Measurements from ENCODE around the gene PEX14. TPM values are rescaled to one million over a fixed set of nuclear protein-coding genes. Genes with fewer than 3 reads are reported as not detected.

Gene PEX14
- total and polyA plus RNA-seq, 9 of the 15 experiments (the other 6 are each of a cell fraction or from before 2014, with no cell fraction given), result 2.6 to 45.7 (median 22.7) TPM

GRCh38 chr1:10630661-10631120, 155.9 kb downstream of the PEX14 start (continued):
- TF ChIP-seq HBP1 (CRISPR knock-in tag; IDR thresholded peaks at IDR 0.05) (no peak), KDM1A (IDR thresholded peaks at IDR 0.05) (no peak), SMAD4 (CRISPR knock-in tag; conservative IDR thresholded peaks at IDR 0.05) (no peak), ZSCAN32 (CRISPR knock-in tag; IDR thresholded peaks at IDR 0.05) (no peak), MNT (conservative IDR thresholded peaks at IDR 0.05) (no peak), RBBP5 (IDR thresholded peaks at IDR 0.05; ENCODE audit: borderline replicate concordance, insufficient read depth, low read length, poor library complexity, severe bottlenecking) (no peak)
